ENCODE data around the gene GUCY2C. TPM values are rescaled to one million over a fixed set of nuclear protein-coding genes. Genes with fewer than 3 reads are reported as not detected.

Gene GUCY2C
- total and polyA plus RNA-seq, 4 donors = 0.01 to 0.05 TPM; not detected in 2

- DNase-seq (ENCODE audit: low spot score) = no peak
- Histone ChIP-seq H3K36me3 (ENCODE audit: control insufficient read depth in 4 of 4, insufficient read depth in 3 of 4, low read depth in 1 of 4, low read length in 3 of 4) (no peaks in the 10 kb centered on the region), H3K27me3 (ENCODE audit: control insufficient read depth in 4 of 4, insufficient read depth in 4 of 4, low read length in 3 of 4) (no peaks in the 10 kb centered on the region), H3K9ac (ENCODE audit: low read depth in 1 of 2, low read length in 2 of 2) (no peak overlapping the region), H3K4me1 (ENCODE audit: control insufficient read depth in 4 of 4, insufficient read depth in 4 of 4, low read length in 3 of 4) (peaks cover 5 to 16% (median 13%) of the 10 kb centered on the region in 4 donors), H3K27ac (ENCODE audit: low read depth in 1 of 2, low read length in 2 of 2) (no peak overlapping the region), H3K4me3 (ENCODE audit: low read depth in 1 of 3, low read length in 3 of 3) (no peak overlapping the region), H3K9me3 (ENCODE audit: control insufficient read depth in 4 of 4, low read length in 3 of 4) (no peaks in the 10 kb centered on the region)
- no peak for TF ChIP-seq RXRA (IDR thresholded peaks at IDR 0.05)
- WGBS = 81% methylated on average over 4 of the region's 4 CpGs
These were observed 133.4 kb downstream of the GUCY2C start for GRCh38 chr12:14563046-14563445.

Other genes with a start within 250 kb of the GUCY2C start
- gene PLBD1, start 128.7 kb downstream of the GUCY2C start, total RNA-seq = 1 to 10 TPM; 3.8 to 7.5 TPM
- 1 to 10 TPM; 1.4 to 4.5 TPM for gene PLBD1, start 128.7 kb downstream of the GUCY2C start, polyA plus RNA-seq
- 10 to 100 TPM; 10.9 to 13.6 TPM for gene WBP11, start 106.9 kb upstream of the GUCY2C start, total RNA-seq
- gene WBP11, start 106.9 kb upstream of the GUCY2C start, polyA plus RNA-seq = 10 to 100 TPM in 1 of 2 donors, 1 to 10 TPM in 1; 9.9 to 16.6 TPM
- gene C12orf60, start 107.1 kb upstream of the GUCY2C start, total RNA-seq = 1 to 10 TPM in 1 of 2 donors, under 1 TPM in 1; 0.50 to 1.5 TPM
- 1 to 10 TPM in 1 of 2 donors, under 1 TPM in 1; 0.53 to 1.9 TPM for gene C12orf60, start 107.1 kb upstream of the GUCY2C start, polyA plus RNA-seq
- gene SMCO3, start 117.6 kb upstream of the GUCY2C start, total RNA-seq = under 1 TPM; 0.59 to 0.93 TPM
- gene SMCO3, start 117.6 kb upstream of the GUCY2C start, polyA plus RNA-seq = under 1 TPM; 0.17 to 0.54 TPM
- gene ART4, start 146.9 kb upstream of the GUCY2C start, total RNA-seq = 10 to 100 TPM; 28.3 to 40.7 TPM
- 10 to 100 TPM; 10.5 to 16.1 TPM for gene ART4, start 146.9 kb upstream of the GUCY2C start, polyA plus RNA-seq
- gene MGP, start 189.3 kb upstream of the GUCY2C start, total RNA-seq = 1 to 10 TPM in 1 of 2 donors, under 1 TPM in 1; 0.98 to 6.1 TPM
- 10 to 100 TPM; 16.0 to 20.7 TPM for gene MGP, start 189.3 kb upstream of the GUCY2C start, polyA plus RNA-seq
- gene ERP27, start 241.9 kb upstream of the GUCY2C start, total RNA-seq = 1 to 10 TPM in 1 of 2 donors, under 1 TPM in 1; 0.59 to 5.8 TPM
- gene ERP27, start 241.9 kb upstream of the GUCY2C start, polyA plus RNA-seq = under 1 TPM; 0.14 to 0.43 TPM